Measurements from ENCODE around the gene GPAM.
"Not testable (repeated sequence)": the region's sequence is repeated elsewhere in the genome, so short reads cannot be mapped to it uniquely, and the experiment has no call there.

GPAM gene

DNA sequence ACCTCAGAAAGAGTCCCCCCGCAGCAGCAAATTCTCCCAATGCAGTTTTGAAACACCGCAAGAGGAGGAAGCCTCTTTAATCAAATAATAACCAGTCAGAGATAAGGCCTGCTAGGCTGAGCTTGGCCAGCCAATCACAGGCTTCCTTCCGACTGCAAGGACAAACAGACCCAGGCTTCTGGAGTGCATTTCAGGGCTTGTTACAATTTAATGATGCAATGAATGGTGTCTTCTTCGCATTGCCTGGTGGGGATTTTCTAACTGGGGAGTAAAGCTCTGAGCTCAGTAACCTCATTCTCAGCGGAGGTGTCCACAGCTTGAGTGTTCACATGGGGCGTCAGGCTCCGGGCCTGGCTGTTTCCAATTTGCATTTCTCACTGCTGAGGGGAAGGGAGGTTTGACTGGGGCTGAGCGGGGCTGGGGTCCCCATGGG lies 31.8 kb upstream of the GPAM start:
- no peak for DNase-seq

DNA sequence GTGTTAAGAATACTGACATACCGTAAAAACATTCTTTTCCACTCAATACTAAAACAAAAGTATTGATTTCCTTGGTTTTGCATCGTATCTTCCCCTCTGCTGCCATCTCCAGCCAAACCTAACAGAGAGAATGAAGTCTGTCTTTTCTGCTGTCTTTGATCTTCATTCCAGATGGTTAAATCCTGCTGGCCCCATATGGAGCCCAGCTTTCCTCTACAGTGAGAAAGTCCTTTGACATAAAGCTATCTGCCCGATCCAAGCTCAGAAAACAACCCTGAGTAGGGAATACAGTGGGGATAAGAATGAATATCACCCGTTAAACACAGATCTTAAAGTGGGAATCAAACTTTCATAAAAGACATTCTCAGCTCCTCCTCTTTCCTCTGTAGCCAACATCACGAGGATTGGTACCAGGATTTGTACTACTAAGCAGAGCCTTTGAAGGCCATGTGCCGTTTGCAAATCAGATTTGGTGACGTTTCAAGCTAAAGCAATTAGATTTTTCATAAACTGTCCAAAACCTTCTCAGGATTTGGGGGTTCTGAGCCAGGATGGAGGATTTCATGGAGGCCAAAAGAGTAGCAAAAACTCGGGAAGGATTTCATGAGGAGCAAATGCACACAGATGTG lies 30.8 kb upstream of the GPAM start:
- no peak for DNase-seq

DNA sequence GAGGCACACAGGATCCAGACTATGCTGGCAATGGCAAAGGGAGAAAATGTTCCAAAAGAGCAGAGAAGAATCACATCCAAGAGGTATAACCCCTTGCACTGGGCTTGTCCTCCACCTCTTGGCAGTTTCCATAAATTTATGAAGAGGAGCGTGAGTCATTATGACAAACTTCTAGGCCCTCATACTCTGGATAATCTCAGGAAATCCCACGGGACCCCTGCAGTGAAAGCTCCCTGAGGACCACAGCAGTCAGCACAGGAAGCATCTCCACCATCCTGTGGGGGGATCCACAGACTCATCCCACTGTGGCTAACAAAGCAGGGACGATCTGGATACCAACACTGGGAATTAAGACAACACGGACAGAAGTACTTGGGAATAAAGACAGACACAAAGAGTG lies 30.3 kb upstream of the GPAM start:
- DNase-seq = no peak

DNA sequence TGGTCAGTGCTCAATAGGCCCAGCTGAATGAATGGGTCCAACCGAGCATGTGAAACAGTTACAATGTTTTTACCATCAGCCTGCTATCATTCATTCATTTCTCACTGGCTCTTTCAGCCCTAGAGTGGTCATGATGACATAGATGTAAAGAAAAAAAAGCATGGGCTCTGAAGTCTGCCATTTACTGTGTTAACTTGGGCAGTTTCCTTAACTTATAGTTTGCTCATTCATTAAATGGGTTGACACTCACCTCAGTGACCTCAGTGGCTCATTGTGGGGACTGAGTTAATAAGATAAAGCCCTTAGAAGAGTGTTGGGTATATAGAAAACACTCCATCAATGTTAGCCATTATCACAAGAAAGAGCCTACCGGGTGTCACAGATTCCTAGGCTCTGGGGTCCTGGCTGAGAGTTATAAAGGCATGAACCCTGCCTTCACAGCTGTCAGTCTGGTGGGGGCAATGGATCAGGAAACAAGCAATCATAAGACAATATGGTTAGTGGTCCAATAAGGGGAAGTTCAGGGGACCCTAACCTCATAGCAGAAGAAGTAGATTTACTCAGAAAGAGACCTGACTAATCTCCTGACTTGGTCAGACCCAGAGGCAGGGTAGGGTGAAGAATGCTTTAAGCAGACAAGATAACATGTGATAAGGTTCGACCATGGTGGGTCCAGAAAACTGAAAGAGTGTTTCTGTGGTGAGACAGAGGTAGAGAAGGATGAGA lies 29.7 kb upstream of the GPAM start:
- DNase-seq = no peak

DNA sequence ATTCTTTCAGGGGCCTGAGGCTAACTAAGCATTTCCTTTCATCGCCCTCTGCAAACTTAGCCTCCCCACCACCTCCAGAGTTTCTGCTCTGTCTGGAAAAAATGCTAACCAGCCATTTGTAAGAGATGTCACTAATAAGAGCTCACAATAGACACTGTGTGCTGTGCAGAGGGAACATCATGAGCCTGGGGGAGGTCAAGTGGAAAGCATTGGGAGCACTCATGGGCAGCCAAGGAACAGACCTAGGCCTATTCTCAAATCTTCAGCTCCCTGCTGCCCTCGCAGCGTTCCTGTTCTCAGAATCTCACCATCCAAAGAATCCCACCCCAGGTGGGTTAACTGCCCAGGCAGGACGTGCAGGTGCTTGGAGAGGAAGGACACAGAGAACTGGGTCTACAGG lies 27.1 kb upstream of the GPAM start:
- DNase-seq = no peak

DNA sequence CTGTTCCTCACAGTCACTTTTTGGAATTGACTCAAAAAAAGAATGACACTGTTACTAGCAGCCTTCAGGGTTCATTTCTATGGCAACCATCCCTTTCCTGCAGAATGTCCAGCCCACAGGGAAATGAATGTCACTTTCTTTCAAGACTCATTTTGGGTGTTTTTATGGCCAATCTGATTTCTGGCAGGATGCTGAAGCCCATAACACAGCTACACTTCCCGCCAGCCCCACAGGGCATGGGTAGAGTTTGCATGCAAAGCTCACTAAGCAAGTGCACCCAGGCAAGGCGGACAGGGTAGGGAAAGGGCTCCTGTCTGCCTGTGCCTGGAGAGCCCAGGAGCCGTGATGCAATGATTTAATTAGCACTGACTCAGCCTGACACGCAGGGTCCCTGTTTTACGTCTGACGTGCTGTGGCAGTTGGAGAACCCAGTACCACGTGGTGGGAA lies 26.1 kb upstream of the GPAM start:
- no peak for DNase-seq

DNA sequence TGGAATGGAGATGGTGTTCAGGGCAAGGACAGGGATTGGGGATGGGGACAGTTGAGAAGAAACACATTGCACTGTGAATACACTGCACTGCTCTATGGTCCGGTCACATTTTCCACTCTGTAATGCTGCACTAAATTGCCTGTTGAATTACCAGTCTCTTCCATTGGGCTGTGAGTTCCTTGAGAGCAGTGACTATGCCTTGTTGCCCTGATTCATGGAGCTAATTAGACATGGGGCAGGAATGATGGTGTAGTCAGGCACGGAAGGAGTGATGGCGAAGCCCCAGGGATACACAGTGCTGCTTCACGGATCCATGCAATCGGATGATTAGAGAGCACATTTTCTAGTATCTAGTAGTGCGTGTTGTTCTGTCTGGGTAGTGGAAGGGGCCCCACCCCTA lies 25.4 kb upstream of the GPAM start:
- no peak for DNase-seq

DNA sequence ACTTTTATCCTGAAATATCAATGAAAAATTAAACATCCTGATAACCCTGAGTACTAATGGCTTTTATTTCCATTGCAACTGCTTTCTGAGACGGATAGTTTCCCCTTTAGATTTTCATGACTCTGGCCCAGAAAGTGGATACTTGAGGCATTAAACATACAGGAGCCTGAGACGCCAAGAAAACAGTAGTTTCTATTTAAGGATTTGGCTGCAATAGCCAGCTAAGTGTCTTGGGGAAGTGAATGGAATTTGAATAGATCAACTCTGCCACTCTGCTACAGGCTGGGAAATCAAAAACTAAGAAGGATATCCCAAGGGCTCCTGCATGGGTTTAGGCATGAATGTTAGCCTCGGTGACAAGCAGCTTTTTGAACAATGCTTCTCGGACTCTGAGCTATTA lies 24.7 kb upstream of the GPAM start:
- no peak for DNase-seq

DNA sequence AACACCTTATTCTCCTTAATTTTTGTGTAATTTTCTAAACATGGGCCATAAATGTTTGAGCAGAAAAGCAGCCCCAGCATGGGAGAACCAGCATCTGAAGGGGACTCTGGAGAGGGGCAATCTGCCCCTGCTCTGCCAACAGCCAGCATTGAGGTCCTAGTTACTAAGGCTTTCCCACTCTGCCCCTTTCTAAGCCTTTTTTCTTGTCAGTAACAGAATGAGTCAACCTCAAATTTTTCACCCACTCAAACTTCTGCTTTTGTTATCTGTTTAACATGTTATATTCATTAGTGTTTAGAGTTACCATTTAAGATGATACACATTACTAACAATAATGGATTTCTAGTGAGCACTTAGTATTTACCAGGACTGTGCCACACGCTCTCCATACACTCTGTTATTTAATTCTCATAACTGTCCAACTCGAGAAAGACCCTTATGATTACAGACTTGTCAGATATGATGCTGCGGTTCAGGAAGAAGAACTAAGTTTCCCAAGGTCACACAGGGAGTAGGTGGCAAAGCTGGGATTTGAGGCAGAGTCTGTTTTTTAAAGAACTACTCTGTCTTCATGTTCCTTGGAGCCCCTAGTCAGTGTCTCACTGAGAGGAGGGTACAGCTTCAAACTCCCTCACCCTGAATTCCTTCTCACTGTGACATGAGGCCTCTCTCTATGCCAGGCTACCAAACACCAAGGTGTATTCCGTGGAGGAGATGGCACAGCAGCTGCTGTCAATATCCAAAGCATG lies 19.9 kb upstream of the GPAM start:
- no peak for DNase-seq

DNA sequence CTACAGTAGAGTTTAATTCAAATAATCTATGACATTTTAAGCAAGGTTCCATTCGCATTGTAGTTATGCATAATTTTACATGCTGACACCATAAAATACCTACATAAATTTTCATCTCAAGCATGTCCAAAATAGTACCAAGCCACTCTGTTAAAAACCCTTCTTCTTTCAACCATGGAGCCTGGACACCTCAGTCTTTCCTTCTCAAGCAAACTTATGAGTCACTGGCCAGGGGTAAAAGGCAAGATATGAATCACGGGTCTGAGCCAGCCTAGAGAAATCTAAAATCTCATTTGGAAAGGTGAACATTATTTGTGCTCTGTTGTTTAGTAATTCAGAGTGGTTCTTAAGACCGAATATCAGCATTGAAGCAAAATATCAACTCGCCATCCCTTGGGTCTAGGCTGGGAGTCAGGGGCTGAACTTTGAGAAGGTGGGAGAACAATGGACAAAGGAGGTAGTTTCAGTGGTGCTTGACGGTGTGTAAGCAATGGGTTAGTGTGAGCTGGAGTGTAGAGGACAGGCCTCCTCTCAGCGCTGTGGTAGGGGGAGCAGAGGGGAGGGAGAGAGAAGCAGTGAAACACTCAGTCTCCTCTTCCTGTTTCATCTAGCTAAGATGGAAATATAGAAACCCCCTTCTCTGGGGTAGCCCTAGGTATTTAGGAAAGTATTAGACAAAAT lies 19.1 kb upstream of the GPAM start:
- no peak for DNase-seq

DNA sequence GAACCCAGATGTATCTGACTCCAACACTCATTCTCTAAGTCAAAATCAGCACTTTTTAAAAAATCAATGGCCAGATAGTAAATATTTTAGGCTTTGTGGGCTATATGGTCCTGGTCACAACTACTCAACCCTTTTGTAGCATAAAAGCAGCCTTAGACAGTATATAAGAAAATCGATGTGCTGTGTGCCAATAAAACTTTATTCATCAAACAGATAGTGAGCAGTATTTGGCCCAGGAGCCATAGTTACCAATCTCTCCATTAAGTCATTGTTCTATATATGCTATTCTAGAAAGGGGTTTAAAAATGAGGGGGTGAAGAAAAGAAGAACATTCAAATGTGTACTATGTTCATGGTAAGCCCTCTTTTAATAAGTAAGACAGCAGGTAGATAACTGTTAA lies 18.5 kb upstream of the GPAM start:
- DNase-seq = no peak

DNA sequence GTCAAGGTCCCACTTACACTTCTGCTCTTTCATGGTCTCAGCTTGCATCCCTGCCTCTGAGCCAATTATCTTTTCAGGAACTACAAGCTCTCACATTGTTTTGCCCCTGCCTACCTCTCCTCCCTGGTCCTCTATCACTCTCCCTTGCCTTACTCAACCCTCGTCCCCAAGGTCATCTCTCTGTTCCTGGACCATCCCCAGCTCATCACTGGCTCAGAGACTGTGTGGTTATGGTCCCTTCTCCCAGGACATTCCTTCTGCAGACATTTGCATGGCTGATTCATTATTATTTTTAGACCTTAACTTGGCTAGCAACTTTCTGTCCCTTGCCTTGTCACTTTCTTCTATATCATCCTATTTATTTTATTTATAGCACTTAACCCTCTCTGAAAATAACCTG lies 17.8 kb upstream of the GPAM start:
- DNase-seq = no peak

DNA sequence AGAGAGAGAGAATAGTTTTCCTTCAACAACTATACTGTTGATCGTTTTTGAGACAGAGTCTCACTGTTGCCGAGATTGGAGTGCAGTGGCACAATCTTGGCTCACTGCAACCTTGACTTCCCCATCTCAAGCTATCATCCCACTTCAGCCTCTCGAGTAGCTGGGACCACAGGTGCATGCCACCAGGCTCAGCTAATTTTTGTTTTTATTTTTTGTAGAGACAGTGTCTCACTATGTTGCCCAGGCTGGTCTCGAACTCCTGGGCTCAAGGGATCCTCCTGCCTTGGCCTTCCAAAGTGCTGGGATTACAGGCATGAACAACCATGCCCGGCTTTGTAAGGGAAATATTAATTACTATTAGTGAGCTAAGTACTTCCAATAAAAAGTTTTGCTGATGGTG lies 16.7 kb upstream of the GPAM start:
- not testable (repeated sequence) for DNase-seq

DNA sequence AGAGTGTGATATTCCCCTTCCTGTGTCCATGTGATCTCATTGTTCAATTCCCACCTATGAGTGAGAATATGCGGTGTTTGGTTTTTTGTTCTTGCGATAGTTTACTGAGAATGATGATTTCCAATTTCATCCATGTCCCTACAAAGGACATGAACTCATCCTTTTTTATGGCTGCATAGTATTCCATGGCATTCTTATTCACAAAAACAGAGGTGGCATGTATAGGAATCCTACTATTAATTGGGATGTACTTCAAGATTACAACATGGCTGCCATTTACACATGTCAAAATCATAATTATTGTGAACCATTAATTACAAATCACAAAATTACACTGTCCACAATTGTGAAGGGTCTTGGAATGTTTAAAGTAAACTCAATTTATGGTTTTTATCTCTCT lies 14.1 kb upstream of the GPAM start:
- not testable (repeated sequence) for DNase-seq

DNA sequence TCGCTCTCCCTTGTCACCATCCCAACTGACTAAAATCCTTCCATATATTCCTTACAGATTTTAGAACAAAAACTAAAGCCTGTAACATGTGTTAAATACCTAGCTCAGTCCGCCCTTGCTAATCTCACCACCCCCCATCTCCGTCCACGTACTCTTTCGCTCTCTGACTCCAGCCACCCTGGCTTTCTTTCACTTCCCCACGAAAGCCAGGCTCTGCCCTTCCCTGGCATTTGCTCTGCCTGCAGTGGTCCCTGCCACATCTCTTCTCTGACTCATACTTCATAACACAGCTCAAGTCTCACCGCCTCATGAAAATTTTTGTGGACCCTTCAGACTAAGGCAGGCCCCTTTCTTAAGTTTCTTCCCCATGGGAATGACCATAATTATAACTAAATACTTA lies 11.7 kb upstream of the GPAM start:
- DNase-seq = no peak

DNA sequence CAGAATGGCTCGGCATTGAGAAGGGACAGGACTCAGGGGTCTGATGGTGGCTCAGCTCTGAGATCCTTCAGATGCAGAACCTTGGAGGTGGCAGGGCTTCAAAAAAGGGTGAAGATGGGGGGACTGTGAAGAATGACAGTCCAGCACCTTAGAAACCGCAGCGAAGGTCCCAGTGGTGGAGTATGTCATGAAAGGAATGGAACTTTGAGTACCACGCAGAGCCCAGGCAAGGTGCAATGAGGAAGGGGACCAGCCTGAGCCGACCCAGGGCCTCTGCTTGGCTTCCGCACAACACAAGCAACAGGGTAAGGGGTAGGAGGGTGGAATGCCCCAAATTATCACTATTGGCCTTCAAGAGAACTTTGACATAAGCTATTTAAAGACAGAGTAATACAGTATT lies 8.2 kb upstream of the GPAM start:
- no peak for DNase-seq

DNA sequence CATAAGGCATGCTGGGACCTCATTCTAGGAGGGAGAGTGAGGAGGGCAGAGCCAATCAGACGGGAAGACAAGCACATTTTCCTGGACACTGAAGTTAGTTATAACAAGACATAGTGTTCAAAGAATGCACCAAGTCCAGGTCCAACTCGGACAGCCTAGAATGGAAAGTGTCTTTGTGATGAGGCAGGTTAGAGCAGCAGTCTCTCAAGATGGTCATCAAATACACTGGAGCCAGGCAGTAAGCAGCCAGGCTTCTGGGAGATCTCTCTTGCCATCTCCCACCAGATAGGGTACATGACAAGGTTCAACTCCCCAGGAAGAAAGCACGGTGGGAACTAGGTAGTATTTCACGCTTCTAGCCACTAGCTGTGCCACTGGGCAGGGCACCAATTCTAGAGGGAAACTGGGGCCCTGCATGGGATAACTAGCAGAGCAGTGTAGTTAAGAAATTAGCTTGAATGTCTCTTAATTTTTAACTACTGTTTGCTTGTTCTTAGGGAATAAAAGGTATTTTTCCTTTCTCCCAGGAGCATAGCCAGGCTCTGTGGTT lies 7.6 kb upstream of the GPAM start:
- no peak for DNase-seq

DNA sequence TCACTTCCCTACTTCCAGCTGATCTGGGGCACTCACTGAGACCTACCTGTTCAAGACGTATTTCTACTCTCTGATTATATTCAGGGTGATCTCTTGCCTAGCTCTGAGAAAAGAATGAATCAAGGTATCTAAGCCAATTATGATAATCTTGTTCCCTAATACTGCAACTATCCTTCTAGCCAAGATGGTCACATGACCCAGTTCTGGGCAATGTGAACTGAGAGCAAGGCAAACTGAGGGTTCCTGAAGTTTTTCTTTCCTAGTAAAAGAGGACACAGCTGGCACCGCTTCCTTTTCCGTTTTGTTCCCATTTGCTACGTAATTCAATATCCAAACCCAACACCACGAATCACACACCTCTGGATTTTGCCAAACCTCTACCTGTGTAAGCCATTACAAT lies 5.9 kb upstream of the GPAM start:
- no peak for DNase-seq

DNA sequence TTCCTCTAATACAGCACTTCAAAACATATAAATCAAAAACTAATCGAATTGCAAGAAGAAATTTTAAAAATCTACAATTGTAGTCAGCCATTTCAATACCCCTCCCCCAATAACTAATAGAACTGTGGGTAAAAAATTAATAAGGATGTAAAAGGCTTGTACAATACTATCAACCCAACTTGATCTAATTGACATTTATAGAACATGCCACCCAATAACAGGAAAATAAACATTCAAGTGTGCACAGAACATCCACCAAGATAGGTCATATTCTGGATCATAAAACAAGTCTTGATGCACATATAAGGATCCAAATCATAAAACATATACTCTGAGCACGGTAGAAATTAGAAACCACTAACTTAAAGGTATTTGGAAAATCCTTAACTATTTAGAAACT lies 4.0 kb upstream of the GPAM start:
- DNase-seq = no peak

DNA sequence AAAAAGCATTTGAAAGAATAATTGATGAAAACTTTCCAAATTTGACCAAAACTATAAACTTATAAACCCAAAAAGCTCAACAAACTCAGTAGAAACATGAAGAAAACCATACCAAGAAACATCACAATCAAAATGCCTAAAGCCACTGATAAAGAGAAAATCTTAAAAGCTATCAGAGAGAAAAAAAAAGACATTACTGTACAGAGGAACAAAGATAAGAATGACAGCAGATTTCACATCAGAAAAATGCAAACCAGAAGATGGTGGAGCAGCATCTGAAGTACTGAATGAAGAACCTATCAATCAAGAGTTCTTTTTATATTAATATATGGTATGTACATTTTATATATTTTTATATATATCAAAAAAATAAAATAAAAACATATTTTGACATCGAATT lies 2.4 kb upstream of the GPAM start:
- DNase-seq = no peak

DNA sequence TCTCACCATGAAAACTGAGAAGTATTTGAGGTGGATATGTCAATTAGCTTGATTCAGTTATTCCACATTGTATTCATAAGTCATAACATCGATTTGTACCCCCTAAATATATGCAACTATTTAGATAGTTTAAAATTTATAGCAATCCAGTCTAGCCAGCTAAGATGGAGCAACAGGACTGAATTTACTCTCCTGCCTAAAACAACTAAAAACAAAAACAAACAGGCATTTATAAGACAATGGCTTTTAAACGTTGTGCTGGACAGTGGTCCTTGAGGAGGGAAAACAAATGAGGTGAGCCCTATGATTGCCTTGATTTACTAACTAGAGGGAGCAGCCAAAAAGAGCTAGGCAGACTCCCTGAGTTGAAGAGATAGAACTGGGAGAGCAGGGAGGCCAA lies 814 bp upstream of the GPAM start:
- DNase-seq = no peak

DNA sequence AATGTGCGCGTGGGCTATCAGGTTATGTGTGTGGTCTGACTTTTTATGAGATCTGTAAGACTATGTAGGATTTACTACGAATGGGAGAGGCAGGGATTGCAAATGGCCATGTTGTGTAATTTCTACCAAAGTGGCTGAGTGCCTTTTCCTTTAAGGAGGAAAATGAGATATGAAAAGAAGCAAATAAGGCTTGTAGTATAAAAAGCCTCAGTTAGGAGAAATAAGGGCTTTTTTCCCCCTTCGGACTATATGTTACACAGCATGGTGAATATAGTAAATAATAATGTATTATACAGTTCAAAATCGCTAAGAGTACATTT lies 447 bp upstream of the GPAM start:
- DNase-seq = no peak

DNA sequence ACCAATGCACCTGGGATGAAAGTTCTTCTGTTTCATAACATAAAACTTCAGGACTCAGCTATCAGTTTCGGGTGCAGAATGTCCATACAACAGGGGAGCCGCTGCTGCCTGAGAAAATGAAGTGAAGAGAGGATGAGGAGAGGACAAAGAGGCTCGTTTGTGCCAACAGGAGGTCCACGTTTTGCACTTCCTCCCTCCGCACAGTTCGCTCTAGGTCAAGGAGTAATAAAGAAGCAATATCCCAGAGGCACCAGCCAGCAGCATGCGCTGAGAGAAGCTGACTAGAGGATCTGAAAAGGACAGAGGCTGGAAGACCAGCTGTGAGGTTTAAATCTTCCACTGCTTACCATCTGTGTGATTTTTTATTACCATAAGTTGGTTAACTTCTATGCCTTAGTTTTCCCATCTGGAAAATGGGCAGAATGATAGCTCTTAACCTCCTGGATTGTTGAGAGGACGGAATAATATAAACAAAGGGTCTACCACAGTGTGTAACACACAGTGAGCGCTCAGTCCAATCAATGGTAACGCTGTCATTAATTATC lies 709 bp downstream of the GPAM start:
- no peak for DNase-seq
